Motor neuron (in vitro differentiated cells): ENCODE measurements around the gene PLA2G6. TPM values are rescaled to one million over a fixed set of nuclear protein-coding genes. Genes with fewer than 3 reads are reported as not detected.
"Not testable (repeated sequence)": the region's sequence is repeated elsewhere in the genome, so short reads cannot be mapped to it uniquely, and the experiment has no call there.

Experiments
- ATAC-seq, 8 experiments: fragments of 200-7000 bp; cut with Tn5 transposase; replicated peaks in 6 of 8; 2 replicates each; pipeline ENCODE4 v1.8.0; 2021; ENCODE audit warnings: mild to moderate bottlenecking in 8 of 8, moderate library complexity in 8 of 8
- H3K27ac ChIP-seq, 2 donors: fragments of 250-450 bp; sonication (Bioruptor Pico); 2 replicates each; pipeline ENCODE4 v1.9.0; 2021; ENCODE audit warnings: antibody characterized with exemption in 2 of 2, mild to moderate bottlenecking in 2 of 2, moderate library complexity in 1 of 2
- H3K4me1 ChIP-seq, 2 donors: fragments of 250-450 bp; sonication (Bioruptor Pico); replicated peaks in 1 of 2; 2 replicates each; pipeline ENCODE4 v1.6.1; 2021; ENCODE audit warnings: antibody characterized with exemption in 2 of 2, mild to moderate bottlenecking in 2 of 2, moderate library complexity in 1 of 2
- H3K4me3 ChIP-seq, 5 donors: fragments of 250-450 bp; sonication (Bioruptor Pico); 2 replicates each; pipeline ENCODE4 v1.9.0; 2021; ENCODE audit warnings: antibody characterized with exemption in 5 of 5, mild to moderate bottlenecking in 5 of 5, moderate library complexity in 4 of 5
- WGBS, 10 experiments: fragments of 450-650 bp; shearing (Covaris generic); methylation state at CpG; one replicate each; pipeline ENCODE4 v1.0.0; 2022; 5-methylcytosine and 5-hydroxymethylcytosine counted together
- in situ Hi-C, 9 experiments: fragments of 400-800 bp; cut with MboI; loops; one replicate each; pipeline ENCODE4 v1.15.0; 2021; ENCODE audit warnings: low sequenced_read_pairs in 9 of 9, low pct_unique_long_range_greater_than_20kb in 2 of 9; ENCODE audit not compliant: unreplicated experiment in 9 of 9
- total RNA-seq, 8 experiments: library from RNA; unstranded; fragments of 300-600 nt; gene quantifications; 2 replicates each; pipeline versions ENCODE4 v1.2.3 to v1.2.4, GENCODE V29; 2022

The PLA2G6 gene
- total RNA-seq, 8 experiments from 2014 or later: 8.6 to 56.8 (median 16.6) TPM

DNA sequence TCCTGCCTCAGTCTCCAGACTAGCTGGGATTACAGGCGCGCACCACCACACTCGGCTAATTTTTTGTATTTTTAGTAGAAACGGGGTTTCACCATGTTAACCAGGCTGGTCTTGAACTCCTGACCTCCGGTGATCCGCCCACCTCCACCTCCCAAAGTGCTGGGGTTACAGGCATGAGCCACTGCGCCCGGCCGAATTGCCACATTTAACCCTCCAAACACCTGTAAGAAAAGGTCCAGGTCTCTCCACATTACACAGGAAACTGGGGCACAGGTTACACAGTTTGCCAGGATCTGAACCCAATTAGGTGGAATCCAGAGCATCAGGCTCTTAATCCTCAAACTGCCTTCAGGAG lies 4.1 kb downstream of the PLA2G6 start:
- H3K27ac ChIP-seq, ATAC-seq, in situ Hi-C loops, H3K4me3 ChIP-seq: not testable (repeated sequence)
- WGBS, 10 experiments: 80 to 90% (median 83%) methylated on average over 1 to 3 of the region's 9 CpGs; no CpG with 5 or more reads in 6 of the 10 experiments
- H3K4me1 ChIP-seq: peaks cover 19 to 29% of the 10 kb centered on the region in 2 donors

DNA sequence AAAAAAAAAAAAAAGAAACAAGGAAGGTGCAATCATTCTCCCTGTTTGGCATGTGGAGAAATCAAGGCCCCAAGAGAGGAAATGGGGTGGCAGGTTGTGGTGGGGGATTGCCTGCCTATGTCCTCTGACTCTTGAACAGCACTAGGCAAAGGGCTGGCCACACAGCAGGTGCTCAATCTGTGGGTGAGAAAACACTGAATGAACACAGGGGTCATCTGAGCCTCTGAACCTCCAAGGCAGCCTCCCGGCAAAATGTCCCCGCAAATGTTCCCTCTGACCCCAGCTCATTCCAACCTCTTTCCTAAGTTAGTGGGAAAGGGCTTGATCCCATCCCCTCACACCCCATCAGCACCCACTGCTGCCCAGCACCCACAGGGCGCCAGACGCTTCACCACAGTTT lies 4.6 kb downstream of the PLA2G6 start:
- no peak overlapping the region for H3K27ac ChIP-seq
- no peak for ATAC-seq
- peaks cover 15 to 26% of the 10 kb centered on the region in 2 donors for H3K4me1 ChIP-seq
- in situ Hi-C loops: no loop called here
- 100% methylated on average over 1 to 2 of the region's 4 CpGs; no CpG with 5 or more reads in 8 of the 10 experiments for WGBS, 10 experiments
- no peak overlapping the region for H3K4me3 ChIP-seq

- in situ Hi-C loops: no loop called here
- ATAC-seq: peak in 1 of 8 experiments; percentile 62
- WGBS, 10 experiments: 20 to 85% (median 76%) methylated on average over 1 to 7 of the region's 14 CpGs; no CpG with 5 or more reads in 6 of the 10 experiments
- peaks cover 14 to 24% of the 10 kb centered on the region in 2 donors for H3K4me1 ChIP-seq
- no peak overlapping the region for H3K4me3 ChIP-seq
- H3K27ac ChIP-seq: no peak overlapping the region
Measured at GRCh38 chr22:38176170-38176741, 5.4 kb downstream of the PLA2G6 start.

DNA sequence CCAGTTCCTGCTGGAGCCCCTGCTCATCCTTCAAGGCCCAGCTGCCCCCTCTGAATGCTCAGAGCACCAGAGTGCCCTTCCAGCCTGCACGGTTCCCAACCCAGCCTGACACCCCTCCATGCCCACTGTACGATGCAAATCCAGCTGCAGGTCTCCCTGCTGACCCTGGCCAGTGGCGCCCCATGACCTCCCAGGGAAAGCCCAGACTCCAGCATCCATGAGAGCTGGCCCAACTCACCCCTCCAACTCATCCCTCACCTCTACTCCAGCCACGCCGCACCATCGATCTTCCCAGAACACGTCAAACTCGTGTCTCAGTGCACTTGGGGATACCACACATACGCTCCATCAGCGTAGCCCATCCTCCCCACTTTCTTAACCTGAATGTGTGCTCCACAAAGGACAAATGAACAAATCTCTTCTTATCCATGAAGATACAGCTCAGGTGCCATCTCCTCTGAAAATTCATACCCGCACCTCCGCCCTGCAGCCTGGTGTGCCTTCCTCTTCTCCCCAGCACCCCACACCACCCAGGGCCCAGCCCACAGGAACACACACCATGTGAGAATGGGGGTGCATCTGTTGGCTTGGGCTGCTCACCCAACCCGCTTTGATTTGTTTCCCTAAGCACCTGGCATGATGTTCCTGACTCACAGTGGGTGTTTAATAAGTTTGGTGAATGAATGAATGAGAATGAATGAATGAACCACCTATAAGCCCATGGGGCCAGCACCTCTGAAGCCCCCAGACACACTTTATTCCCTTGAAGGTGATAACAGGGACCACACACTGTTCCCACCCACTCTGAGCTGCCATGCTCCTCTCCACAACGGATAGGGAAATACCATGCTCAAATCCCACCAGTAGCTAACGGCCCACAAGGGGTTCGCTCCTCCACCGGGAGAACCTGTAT lies 6.2 kb downstream of the PLA2G6 start:
- in situ Hi-C loops: no loop called here
- ATAC-seq: no peak
- Histone ChIP-seq H3K27ac (no peak overlapping the region), H3K4me1 (peaks cover 8 to 20% of the 10 kb centered on the region in 2 donors), H3K4me3 (no peak overlapping the region)
- WGBS, 10 experiments: 90 to 100% (median 98%) methylated on average over 1 to 10 of the region's 17 CpGs; no CpG with 5 or more reads in 2 of the 10 experiments

- Histone ChIP-seq H3K4me3 (no peak overlapping the region), H3K4me1 (peaks cover 0 to 12% of the 10 kb centered on the region in 2 donors), H3K27ac (no peak overlapping the region)
- no peak for ATAC-seq
- in situ Hi-C loops: no loop called here
- WGBS, 10 experiments: 60 to 100% (median 80%) methylated on average over 1 to 10 of the region's 14 CpGs; no CpG with 5 or more reads in 2 of the 10 experiments
Measured at GRCh38 chr22:38174626-38175025, 7.0 kb downstream of the PLA2G6 start.

DNA sequence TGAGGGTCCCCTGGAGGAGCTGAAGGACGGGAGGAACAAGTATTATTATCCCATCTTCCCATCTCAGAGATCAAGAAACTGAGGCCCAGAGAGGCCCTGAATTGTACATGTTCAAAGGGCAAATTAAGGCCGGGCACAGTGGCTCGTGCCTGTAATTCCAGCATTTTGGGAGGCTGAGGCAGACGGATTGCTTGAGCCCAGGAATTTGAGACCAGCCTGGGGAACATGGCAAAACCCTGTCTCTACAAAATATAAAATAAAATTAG lies 8.1 kb downstream of the PLA2G6 start:
- peaks cover 0 to 11% of the 10 kb centered on the region in 2 donors for H3K4me1 ChIP-seq
- 80 to 100% (median 90%) methylated on average over 1 to 4 of the region's 4 CpGs; no CpG with 5 or more reads in 5 of the 10 experiments for WGBS, 10 experiments
- H3K4me3 ChIP-seq: no peak overlapping the region
- no peak overlapping the region for H3K27ac ChIP-seq
- in situ Hi-C loops: no loop called here
- no peak for ATAC-seq

- H3K4me3 ChIP-seq: no peak overlapping the region
- peak in 2 of 8 experiments; percentile 7 to 16 for ATAC-seq
- no peak overlapping the region for H3K27ac ChIP-seq
Measured at GRCh38 chr22:38172832-38173640, 8.6 kb downstream of the PLA2G6 start.

GRCh38 chr22:38171927-38172831 lies 9.5 kb downstream of the PLA2G6 start:
- in situ Hi-C loops: no loop called here

More at GRCh38 chr22:38172832-38173640, 8.6 kb downstream of the PLA2G6 start:
- 10 to 82% (median 77%) methylated on average over 3 to 5 of the region's 16 CpGs; no CpG with 5 or more reads in 5 of the 10 experiments for WGBS, 10 experiments
- in situ Hi-C loops: no loop called here
- peaks cover 0 to 8% of the 10 kb centered on the region in 2 donors for H3K4me1 ChIP-seq

DNA sequence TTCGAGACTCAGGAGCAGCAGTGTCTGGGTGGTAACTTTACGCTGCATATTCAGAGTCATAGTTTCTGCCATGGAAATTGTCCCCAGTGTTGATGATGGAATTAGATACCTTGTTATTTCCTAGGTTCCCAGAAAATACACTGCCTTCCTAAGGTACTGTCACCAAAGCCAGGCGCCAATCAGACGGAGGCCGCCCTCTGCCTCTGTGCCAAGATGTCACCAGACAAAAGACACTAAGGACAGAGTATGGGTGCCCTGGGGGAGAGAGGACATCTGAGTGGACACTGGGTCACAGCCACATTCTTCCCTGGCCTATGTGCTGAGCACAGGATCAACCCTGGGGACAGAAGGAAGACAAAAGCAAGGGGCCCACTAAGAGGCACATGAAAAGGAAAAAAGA lies 11.2 kb downstream of the PLA2G6 start:
- Histone ChIP-seq H3K27ac (no peak overlapping the region), H3K4me3 (no peak overlapping the region), H3K4me1 (peaks cover 0 to 2% of the 10 kb centered on the region in 2 donors)
- no peak for ATAC-seq
- WGBS, 10 experiments: 93 to 100% (median 97%) methylated on average over 2 to 5 of the region's 5 CpGs; no CpG with 5 or more reads in 5 of the 10 experiments
- in situ Hi-C loops: no loop called here

More at GRCh38 chr22:38171927-38172831, 9.5 kb downstream of the PLA2G6 start:
- WGBS, 10 experiments: 0 to 97% (median 70%) methylated on average over 1 to 7 of the region's 16 CpGs; no CpG with 5 or more reads in 3 of the 10 experiments
- Histone ChIP-seq H3K4me1 (peaks cover 0 to 2% of the 10 kb centered on the region in 2 donors), H3K4me3 (no peak overlapping the region), H3K27ac (no peak overlapping the region)
- ATAC-seq: peak in 3 of 8 experiments; percentile 54 to 73 (median 71)

- Histone ChIP-seq H3K27ac (no peak overlapping the region), H3K4me3 (no peak overlapping the region), H3K4me1 (peaks cover 0 to 2% of the 10 kb centered on the region in 2 donors)
- WGBS, 10 experiments: 50 to 80% (median 74%) methylated on average over 1 to 4 of the region's 17 CpGs; no CpG with 5 or more reads in 6 of the 10 experiments
- in situ Hi-C loops: no loop called here
- ATAC-seq: no peak
Measured at GRCh38 chr22:38169116-38169515, 12.5 kb downstream of the PLA2G6 start.

GRCh38 chr22:38167988-38168407 lies 13.6 kb downstream of the PLA2G6 start:
- 61 to 75% (median 68%) methylated on average over 1 to 4 of the region's 7 CpGs; no CpG with 5 or more reads in 6 of the 10 experiments for WGBS, 10 experiments
- no peak overlapping the region for H3K27ac ChIP-seq
- no peak overlapping the region for H3K4me3 ChIP-seq
- peak in 4 of 8 experiments; percentile 17 to 87 (median 52) for ATAC-seq
- peaks cover 0 to 2% of the 10 kb centered on the region in 2 donors for H3K4me1 ChIP-seq
- in situ Hi-C loops: no loop called here
